ENCODE measurements around the gene MTLN. TPM values are rescaled to one million over a fixed set of nuclear protein-coding genes. Genes with fewer than 3 reads are reported as not detected.
"Not testable (repeated sequence)": the region's sequence is repeated elsewhere in the genome, so short reads cannot be mapped to it uniquely, and the experiment has no call there.

The MTLN gene
- total and polyA plus RNA-seq, 8 donors = 6.4 to 426 (median 138) TPM

DNA sequence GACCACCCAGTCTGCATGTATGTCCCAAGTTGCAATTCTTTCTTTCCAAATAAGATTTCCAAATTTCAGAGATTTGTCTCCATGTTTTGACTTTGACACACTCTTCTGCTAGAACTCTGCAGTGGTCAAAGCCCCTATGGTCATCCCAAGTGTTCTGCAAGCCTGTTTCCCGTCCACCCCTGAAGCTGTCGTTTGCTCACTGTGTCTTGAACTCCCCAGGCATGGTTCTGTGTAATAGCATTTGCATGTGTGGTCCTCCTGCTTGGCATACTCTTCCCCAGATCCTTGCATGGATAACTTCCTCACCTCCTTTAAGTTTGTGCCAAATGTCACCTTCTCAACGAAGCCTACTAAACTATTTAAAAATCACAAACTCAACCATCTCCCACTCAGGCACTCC lies 3.9 kb upstream of the MTLN start:
- Histone ChIP-seq H3K36me3 (no peaks in the 10 kb centered on the region), H3K27ac (no peak overlapping the region), H3K27me3 (peaks cover 0 to 43% (median 4%) of the 10 kb centered on the region in 3 donors), H3K4me3 (no peak overlapping the region), H3K9me3 (peaks cover 0 to 5% (median 0%) of the 10 kb centered on the region in 4 donors), H3K4me1 (peaks cover 0 to 11% (median 9%) of the 10 kb centered on the region in 4 donors)
- TF ChIP-seq POLR2A (IDR thresholded peaks at IDR 0.05) (no peak), EP300 (IDR thresholded peaks at IDR 0.05) (no peak), POLR2AphosphoS5 (IDR thresholded peaks at IDR 0.05) (no peak)
- TF ChIP-seq, protein P1, sequence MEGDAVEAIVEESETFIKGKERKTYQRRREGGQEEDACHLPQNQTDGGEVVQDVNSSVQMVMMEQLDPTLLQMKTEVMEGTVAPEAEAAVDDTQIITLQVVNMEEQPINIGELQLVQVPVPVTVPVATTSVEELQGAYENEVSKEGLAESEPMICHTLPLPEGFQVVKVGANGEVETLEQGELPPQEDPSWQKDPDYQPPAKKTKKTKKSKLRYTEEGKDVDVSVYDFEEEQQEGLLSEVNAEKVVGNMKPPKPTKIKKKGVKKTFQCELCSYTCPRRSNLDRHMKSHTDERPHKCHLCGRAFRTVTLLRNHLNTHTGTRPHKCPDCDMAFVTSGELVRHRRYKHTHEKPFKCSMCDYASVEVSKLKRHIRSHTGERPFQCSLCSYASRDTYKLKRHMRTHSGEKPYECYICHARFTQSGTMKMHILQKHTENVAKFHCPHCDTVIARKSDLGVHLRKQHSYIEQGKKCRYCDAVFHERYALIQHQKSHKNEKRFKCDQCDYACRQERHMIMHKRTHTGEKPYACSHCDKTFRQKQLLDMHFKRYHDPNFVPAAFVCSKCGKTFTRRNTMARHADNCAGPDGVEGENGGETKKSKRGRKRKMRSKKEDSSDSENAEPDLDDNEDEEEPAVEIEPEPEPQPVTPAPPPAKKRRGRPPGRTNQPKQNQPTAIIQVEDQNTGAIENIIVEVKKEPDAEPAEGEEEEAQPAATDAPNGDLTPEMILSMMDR (IDR thresholded peaks at IDR 0.05) = no peak
- intact Hi-C loops (cut with DNase I; ENCODE audit: low total_unique reads) = no loop called here
- no peak for DNase-seq
- WGBS, 5 donors = 55 to 66% (median 59%) methylated on average over 3 of the region's 3 CpGs

DNA sequence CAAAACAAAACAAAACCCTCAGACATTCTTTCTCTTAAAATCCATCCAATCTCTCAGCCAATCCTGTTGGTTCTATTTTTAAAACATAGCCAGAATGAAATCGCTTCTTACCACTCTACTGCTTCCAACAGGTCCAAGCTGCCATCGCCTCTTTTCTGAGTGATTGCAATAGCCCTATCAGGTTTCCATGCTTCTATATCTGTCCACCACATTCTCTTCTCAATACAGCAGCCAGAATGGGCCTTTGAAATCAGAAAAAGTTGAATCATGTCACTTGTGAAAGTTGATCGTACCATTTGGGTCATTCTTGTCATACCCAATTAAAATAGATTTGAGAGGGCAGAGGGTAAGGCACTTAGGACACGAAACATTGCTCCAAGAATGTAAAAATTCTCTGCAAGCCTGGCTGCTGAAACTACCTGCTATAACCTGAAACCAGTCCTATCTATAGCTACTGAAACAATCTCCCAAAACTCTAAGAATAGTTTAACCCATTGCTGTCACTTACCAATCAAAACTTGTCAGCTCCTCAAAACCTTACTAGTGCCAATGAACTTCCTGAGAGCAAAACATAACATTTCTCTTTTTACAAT lies 3.3 kb upstream of the MTLN start:
- DNase-seq = no peak
- Histone ChIP-seq H3K36me3 (peaks cover 0 to 5% (median 2%) of the 10 kb centered on the region in 4 donors), H3K4me3 (no peak overlapping the region), H3K27me3 (peaks cover 0 to 43% (median 4%) of the 10 kb centered on the region in 3 donors), H3K27ac (no peak overlapping the region), H3K9me3 (peaks cover 0 to 5% (median 0%) of the 10 kb centered on the region in 4 donors), H3K4me1 (peaks cover 0 to 16% (median 12%) of the 10 kb centered on the region in 4 donors)
- intact Hi-C loops (cut with DNase I; ENCODE audit: low total_unique reads) = no loop called here
- TF ChIP-seq, protein P1 (IDR thresholded peaks at IDR 0.05) = no peak
- no peak for TF ChIP-seq POLR2AphosphoS5 (IDR thresholded peaks at IDR 0.05)
- no peak for TF ChIP-seq EP300 (IDR thresholded peaks at IDR 0.05)
- no peak for TF ChIP-seq POLR2A (IDR thresholded peaks at IDR 0.05)
- 76 to 82% (median 81%) methylated on average over 4 of the region's 4 CpGs for WGBS, 5 donors

DNA sequence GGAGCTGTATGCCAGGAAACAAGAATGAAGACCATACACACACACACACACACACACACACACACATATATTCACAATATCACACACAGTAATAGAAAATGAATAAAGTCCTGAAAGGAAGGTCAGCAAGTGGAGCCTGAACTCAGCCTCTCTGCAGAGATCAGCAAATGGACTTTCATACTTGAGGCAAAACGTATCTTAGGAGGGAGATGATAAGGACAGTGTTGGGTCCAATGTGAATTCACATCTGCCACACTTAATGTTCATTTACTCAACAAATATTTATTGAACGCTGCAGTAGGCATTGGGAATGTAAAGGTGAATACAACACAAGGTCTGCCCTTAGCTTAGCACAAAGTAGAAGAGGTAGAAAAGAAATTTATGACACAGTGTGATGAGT lies 2.7 kb upstream of the MTLN start:
- Histone ChIP-seq H3K4me1 (peaks cover 0 to 22% (median 14%) of the 10 kb centered on the region in 4 donors), H3K27ac (no peak overlapping the region), H3K36me3 (peaks cover 0 to 11% (median 7%) of the 10 kb centered on the region in 4 donors), H3K9me3 (peaks cover 0 to 5% (median 0%) of the 10 kb centered on the region in 4 donors), H3K4me3 (no peak overlapping the region), H3K27me3 (peaks cover 0 to 39% (median 4%) of the 10 kb centered on the region in 3 donors)
- DNase-seq = no peak
- TF ChIP-seq EP300 (IDR thresholded peaks at IDR 0.05) (no peak), POLR2AphosphoS5 (IDR thresholded peaks at IDR 0.05) (no peak), POLR2A (IDR thresholded peaks at IDR 0.05) (no peak)
- TF ChIP-seq, protein P1 (IDR thresholded peaks at IDR 0.05) = no peak
- intact Hi-C loops (cut with DNase I; ENCODE audit: low total_unique reads) = no loop called here
- WGBS, 5 donors = 17 to 57% (median 28%) methylated on average over 2 of the region's 2 CpGs

DNA sequence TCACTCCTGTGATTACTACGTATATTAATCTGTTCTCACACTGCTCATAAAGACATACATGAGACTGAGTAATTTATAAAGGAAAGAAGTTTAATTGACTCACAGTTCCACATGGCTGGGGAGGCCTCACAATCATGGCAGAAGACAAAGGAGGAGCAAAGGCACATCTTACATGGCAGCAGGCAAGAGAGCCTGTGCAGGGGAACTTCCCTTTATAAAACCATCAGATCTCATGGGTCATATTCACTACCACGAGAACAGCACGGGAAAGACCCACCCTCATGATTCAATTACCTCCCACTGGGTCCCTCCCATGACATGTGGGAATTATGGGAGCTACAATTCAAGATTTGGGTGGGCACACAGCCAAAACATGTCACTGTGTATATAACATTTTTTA lies 1.2 kb upstream of the MTLN start:
- intact Hi-C loops (cut with DNase I; ENCODE audit: low total_unique reads); H3K27ac ChIP-seq; DNase-seq; H3K9me3 ChIP-seq; H3K4me3 ChIP-seq: not testable (repeated sequence)
- Histone ChIP-seq H3K4me1 (peaks cover 0 to 24% (median 14%) of the 10 kb centered on the region in 4 donors), H3K27me3 (peaks cover 0 to 23% (median 0%) of the 10 kb centered on the region in 3 donors), H3K36me3 (peaks cover 0 to 23% (median 19%) of the 10 kb centered on the region in 4 donors)
- WGBS, 5 donors = 64 to 98% (median 81%) methylated on average over 3 of the region's 3 CpGs
